ENCODE data around the gene MERTK. TPM values are rescaled to one million over a fixed set of nuclear protein-coding genes. Genes with fewer than 3 reads are reported as not detected.
"Not testable (repeated sequence)": the region's sequence is repeated elsewhere in the genome, so short reads cannot be mapped to it uniquely, and the experiment has no call there.

Gene MERTK
- total and polyA plus RNA-seq, 2 donors (not counting 1 experiment from before 2014, with no cell fraction given), result 0.34 to 6.6 TPM

GRCh38 chr2:111905990-111906735 is 7.8 kb downstream of the MERTK start:
- Histone ChIP-seq H3K79me2 (ENCODE audit: control insufficient read depth, insufficient read depth, low read length) (no peaks in the 10 kb centered on the region), H3K27ac (ENCODE audit: insufficient read depth, low read length) (no peak overlapping the region), H4K20me1 (ENCODE audit: control insufficient read depth, extremely low read depth, insufficient read depth, low read length) (no peaks in the 10 kb centered on the region), H3K4me2 (ENCODE audit: extremely low read depth, insufficient read depth, low read length) (peak overlapping the region; percentile 35), H3K4me1 (ENCODE audit: control insufficient read depth, extremely low read depth, insufficient read depth, low read length) (no peaks in the 10 kb centered on the region), H2AFZ (ENCODE audit: low read length) (peak overlapping the region; percentile 39), H3K27me3 (ENCODE audit: control insufficient read depth, insufficient read depth, low read length) (no peaks in the 10 kb centered on the region), H3K9me3 (ENCODE audit: control insufficient read depth, insufficient read depth, low read depth, low read length) (no peaks in the 10 kb centered on the region), H3K36me3 (ENCODE audit: control insufficient read depth, insufficient read depth, low read length) (no peaks in the 10 kb centered on the region), H3K9ac (ENCODE audit: insufficient read depth, low read length) (no peak overlapping the region), H3K4me3 (replicated peaks in 1 of 4; ENCODE audit: control extremely low read depth in 1 of 4, insufficient read depth in 1 of 4, low read depth in 3 of 4, low read length in 4 of 4) (no peak overlapping the region)
- no peak for DNase-seq (ENCODE audit: low read depth in 2 of 2)
- TF ChIP-seq, protein P1, sequence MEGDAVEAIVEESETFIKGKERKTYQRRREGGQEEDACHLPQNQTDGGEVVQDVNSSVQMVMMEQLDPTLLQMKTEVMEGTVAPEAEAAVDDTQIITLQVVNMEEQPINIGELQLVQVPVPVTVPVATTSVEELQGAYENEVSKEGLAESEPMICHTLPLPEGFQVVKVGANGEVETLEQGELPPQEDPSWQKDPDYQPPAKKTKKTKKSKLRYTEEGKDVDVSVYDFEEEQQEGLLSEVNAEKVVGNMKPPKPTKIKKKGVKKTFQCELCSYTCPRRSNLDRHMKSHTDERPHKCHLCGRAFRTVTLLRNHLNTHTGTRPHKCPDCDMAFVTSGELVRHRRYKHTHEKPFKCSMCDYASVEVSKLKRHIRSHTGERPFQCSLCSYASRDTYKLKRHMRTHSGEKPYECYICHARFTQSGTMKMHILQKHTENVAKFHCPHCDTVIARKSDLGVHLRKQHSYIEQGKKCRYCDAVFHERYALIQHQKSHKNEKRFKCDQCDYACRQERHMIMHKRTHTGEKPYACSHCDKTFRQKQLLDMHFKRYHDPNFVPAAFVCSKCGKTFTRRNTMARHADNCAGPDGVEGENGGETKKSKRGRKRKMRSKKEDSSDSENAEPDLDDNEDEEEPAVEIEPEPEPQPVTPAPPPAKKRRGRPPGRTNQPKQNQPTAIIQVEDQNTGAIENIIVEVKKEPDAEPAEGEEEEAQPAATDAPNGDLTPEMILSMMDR (conservative IDR thresholded peaks at IDR 0.05 in 1 of 2, IDR thresholded peaks at IDR 0.05 in 1 of 2; ENCODE audit: low read depth in 1 of 2, low read length in 2 of 2), result no peak
- no peak for TF ChIP-seq EZH2 (IDR thresholded peaks at IDR 0.05; ENCODE audit: low read length, missing control alignments)

DNA sequence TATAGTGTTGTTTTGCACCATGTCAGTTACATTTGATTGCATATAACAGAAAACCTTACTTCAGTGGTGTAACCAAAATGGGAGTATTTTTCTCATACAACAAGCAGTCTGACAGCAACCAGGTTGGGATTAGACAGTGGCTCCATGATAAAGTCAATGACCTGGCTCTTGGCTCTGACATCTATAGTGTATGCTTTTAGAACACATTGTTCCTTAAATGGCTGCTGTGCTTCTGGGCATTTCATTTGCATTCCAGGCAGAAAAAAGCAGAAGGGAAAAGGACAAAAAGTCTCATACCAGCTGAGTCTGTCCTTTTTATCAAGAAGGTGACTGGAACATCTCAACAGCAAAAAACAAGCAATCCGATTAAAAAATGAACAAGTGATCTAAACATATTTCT is 10.2 kb downstream of the MERTK start:
- H3K4me3 ChIP-seq (replicated peaks in 1 of 4; ENCODE audit: control extremely low read depth in 1 of 4, insufficient read depth in 1 of 4, low read depth in 3 of 4, low read length in 4 of 4), result no peak overlapping the region
- TF ChIP-seq EZH2 (IDR thresholded peaks at IDR 0.05; ENCODE audit: low read length, missing control alignments), result no peak
- TF ChIP-seq, protein P1 (conservative IDR thresholded peaks at IDR 0.05 in 1 of 2, IDR thresholded peaks at IDR 0.05 in 1 of 2; ENCODE audit: low read depth in 1 of 2, low read length in 2 of 2), result no peak
- no peak overlapping the region for H3K9ac ChIP-seq (ENCODE audit: insufficient read depth, low read length)
- no peaks in the 10 kb centered on the region for H3K36me3 ChIP-seq (ENCODE audit: control insufficient read depth, insufficient read depth, low read length)
- no peak overlapping the region for H3K4me2 ChIP-seq (ENCODE audit: extremely low read depth, insufficient read depth, low read length)
- no peaks in the 10 kb centered on the region for H3K9me3 ChIP-seq (ENCODE audit: control insufficient read depth, insufficient read depth, low read depth, low read length)
- no peaks in the 10 kb centered on the region for H3K79me2 ChIP-seq (ENCODE audit: control insufficient read depth, insufficient read depth, low read length)
- no peaks in the 10 kb centered on the region for H3K27me3 ChIP-seq (ENCODE audit: control insufficient read depth, insufficient read depth, low read length)
- H2AFZ ChIP-seq (ENCODE audit: low read length), result no peak overlapping the region
- no peaks in the 10 kb centered on the region for H3K4me1 ChIP-seq (ENCODE audit: control insufficient read depth, extremely low read depth, insufficient read depth, low read length)
- no peak for DNase-seq (ENCODE audit: low read depth in 2 of 2)
- no peaks in the 10 kb centered on the region for H4K20me1 ChIP-seq (ENCODE audit: control insufficient read depth, extremely low read depth, insufficient read depth, low read length)
- no peak overlapping the region for H3K27ac ChIP-seq (ENCODE audit: insufficient read depth, low read length)

- Histone ChIP-seq H3K4me2 (ENCODE audit: extremely low read depth, insufficient read depth, low read length) (no peak overlapping the region), H3K27ac (ENCODE audit: insufficient read depth, low read length) (no peak overlapping the region), H2AFZ (ENCODE audit: low read length) (no peak overlapping the region), H3K4me1 (ENCODE audit: control insufficient read depth, extremely low read depth, insufficient read depth, low read length) (no peaks in the 10 kb centered on the region), H4K20me1 (ENCODE audit: control insufficient read depth, extremely low read depth, insufficient read depth, low read length) (no peaks in the 10 kb centered on the region), H3K9me3 (ENCODE audit: control insufficient read depth, insufficient read depth, low read depth, low read length) (no peaks in the 10 kb centered on the region), H3K4me3 (replicated peaks in 1 of 4; ENCODE audit: control extremely low read depth in 1 of 4, insufficient read depth in 1 of 4, low read depth in 3 of 4, low read length in 4 of 4) (no peak overlapping the region), H3K9ac (ENCODE audit: insufficient read depth, low read length) (no peak overlapping the region), H3K27me3 (ENCODE audit: control insufficient read depth, insufficient read depth, low read length) (no peaks in the 10 kb centered on the region), H3K79me2 (ENCODE audit: control insufficient read depth, insufficient read depth, low read length) (no peaks in the 10 kb centered on the region), H3K36me3 (ENCODE audit: control insufficient read depth, insufficient read depth, low read length) (no peaks in the 10 kb centered on the region)
- TF ChIP-seq, protein P1 (conservative IDR thresholded peaks at IDR 0.05 in 1 of 2, IDR thresholded peaks at IDR 0.05 in 1 of 2; ENCODE audit: low read depth in 1 of 2, low read length in 2 of 2), result no peak
- TF ChIP-seq EZH2 (IDR thresholded peaks at IDR 0.05; ENCODE audit: low read length, missing control alignments), result no peak
- no peak for DNase-seq (ENCODE audit: low read depth in 2 of 2)
Measured at GRCh38 chr2:111909079-111909478, 10.7 kb downstream of the MERTK start.

GRCh38 chr2:111909997-111910396 is 11.6 kb downstream of the MERTK start:
- not testable (repeated sequence) for H3K9me3 ChIP-seq (ENCODE audit: control insufficient read depth, insufficient read depth, low read depth, low read length); DNase-seq (ENCODE audit: low read depth in 2 of 2); H3K4me1 ChIP-seq (ENCODE audit: control insufficient read depth, extremely low read depth, insufficient read depth, low read length); H3K79me2 ChIP-seq (ENCODE audit: control insufficient read depth, insufficient read depth, low read length); H2AFZ ChIP-seq (ENCODE audit: low read length); H4K20me1 ChIP-seq (ENCODE audit: control insufficient read depth, extremely low read depth, insufficient read depth, low read length); H3K4me3 ChIP-seq (replicated peaks in 1 of 4; ENCODE audit: control extremely low read depth in 1 of 4, insufficient read depth in 1 of 4, low read depth in 3 of 4, low read length in 4 of 4); H3K9ac ChIP-seq (ENCODE audit: insufficient read depth, low read length); H3K27me3 ChIP-seq (ENCODE audit: control insufficient read depth, insufficient read depth, low read length); H3K36me3 ChIP-seq (ENCODE audit: control insufficient read depth, insufficient read depth, low read length); H3K27ac ChIP-seq (ENCODE audit: insufficient read depth, low read length); H3K4me2 ChIP-seq (ENCODE audit: extremely low read depth, insufficient read depth, low read length)
